CD14-positive monocyte (primary cell): ENCODE results near the gene TP53TG5. TPM values are rescaled to one million over a fixed set of nuclear protein-coding genes. Genes with fewer than 3 reads are reported as not detected.

ENCODE experiments used
- DNase-seq, 3 donors: peaks; one replicate each; pipeline ENCODE4 v3.0.0-alpha.2; 2011 to 2022
- H2AFZ ChIP-seq: 2 replicates; pipeline ENCODE4 v1.6.0; 2012; ENCODE audit warnings: mild to moderate bottlenecking, low read depth, low read length, inconsistent platforms; ENCODE audit not compliant: insufficient read depth, poor library complexity, severe bottlenecking
- H3K27ac ChIP-seq, 2 donors: 1 replicate in 1 of 2; 2 replicates in 1 of 2; pipeline ENCODE4 v1.5.1; 2012 to 2013; ENCODE audit warnings: low read length in 2 of 2, control low read depth in 1 of 2, inconsistent platforms in 1 of 2, low read depth in 1 of 2, mild to moderate bottlenecking in 1 of 2
- H3K27me3 ChIP-seq, 2 donors: one replicate each; pipeline versions ENCODE4 v1.6.0 to v1.6.1; 2011 to 2013; ENCODE audit warnings: low read length in 2 of 2; ENCODE audit not compliant: control insufficient read depth in 2 of 2, insufficient read depth in 2 of 2
- H3K36me3 ChIP-seq, 2 donors: replicated peaks in 1 of 2; 1 replicate in 1 of 2; 2 replicates in 1 of 2; pipeline versions ENCODE4 v1.5.1 to v1.6.1; 2012 to 2013; ENCODE audit warnings: low read length in 2 of 2, control low read depth in 1 of 2, inconsistent platforms in 1 of 2, mild to moderate bottlenecking in 1 of 2; ENCODE audit not compliant: insufficient read depth in 2 of 2, control insufficient read depth in 1 of 2
- H3K4me1 ChIP-seq, 2 donors: 1 replicate in 1 of 2; 2 replicates in 1 of 2; pipeline versions ENCODE4 v1.5.1 to v1.6.1; 2012 to 2013; ENCODE audit warnings: low read length in 2 of 2, control low read depth in 1 of 2, inconsistent platforms in 1 of 2, mild to moderate bottlenecking in 1 of 2, moderate library complexity in 1 of 2; ENCODE audit not compliant: insufficient read depth in 2 of 2, control insufficient read depth in 1 of 2
- H3K4me2 ChIP-seq: replicated peaks from 2 replicates; pipeline ENCODE3; 2012; ENCODE audit warnings: low read length, moderate library complexity, mild to moderate bottlenecking; ENCODE audit not compliant: poor library complexity, severe bottlenecking; ENCODE audit errors: extremely low read depth
- H3K4me3 ChIP-seq, 3 experiments: fragments of 200-600 bp in 1 of 3; sonication (generic) in 1 of 3; replicated peaks in 1 of 3; 1 replicate in 2 of 3; 2 replicates in 1 of 3; pipeline ENCODE4 v1.5.1; 2011 to 2013; ENCODE audit warnings: low read length in 3 of 3, mild to moderate bottlenecking in 3 of 3, control low read depth in 2 of 3, low read depth in 2 of 3, inconsistent platforms in 1 of 3, moderate library complexity in 1 of 3
- H3K79me2 ChIP-seq: 2 replicates; pipeline ENCODE4 v1.6.0; 2012; ENCODE audit warnings: mild to moderate bottlenecking, control low read depth, inconsistent platforms, low read length, moderate library complexity; ENCODE audit not compliant: insufficient read depth
- H3K9ac ChIP-seq: 2 replicates; pipeline ENCODE4 v1.6.0; 2017; ENCODE audit warnings: low read length, mild to moderate bottlenecking; ENCODE audit not compliant: insufficient read depth, poor library complexity, severe bottlenecking
- H3K9me3 ChIP-seq, 2 donors: replicated peaks in 1 of 2; 1 replicate in 1 of 2; 2 replicates in 1 of 2; pipeline versions ENCODE4 v1.5.1 to v1.6.1; 2012 to 2013; ENCODE audit warnings: low read length in 2 of 2, control low read depth in 1 of 2; ENCODE audit not compliant: control insufficient read depth in 1 of 2, insufficient read depth in 1 of 2
- H4K20me1 ChIP-seq: 2 replicates; pipeline ENCODE4 v1.6.0; 2012; ENCODE audit warnings: mild to moderate bottlenecking, low read length, control low read depth, moderate library complexity; ENCODE audit not compliant: insufficient read depth
- H3K27ac Mint-ChIP-seq, 7 donors: one replicate each; pipeline ENCODE4 v1.8.0; 2020; ENCODE audit warnings: mild to moderate bottlenecking in 7 of 7, mixed read lengths in 7 of 7, moderate library complexity in 6 of 7, inconsistent platforms in 2 of 7
- H3K27me3 Mint-ChIP-seq, 3 donors: one replicate each; pipeline ENCODE4 v1.8.0; 2021 to 2022; ENCODE audit warnings: low read depth in 3 of 3, mild to moderate bottlenecking in 3 of 3, mixed read lengths in 3 of 3, moderate library complexity in 3 of 3, inconsistent platforms in 1 of 3
- H3K36me3 Mint-ChIP-seq, 2 donors: one replicate each; pipeline ENCODE4 v1.8.0; 2020; ENCODE audit warnings: mixed read lengths in 2 of 2, inconsistent platforms in 1 of 2, mild to moderate bottlenecking in 1 of 2
- H3K4me1 Mint-ChIP-seq: one replicate; pipeline ENCODE4 v1.8.0; 2020; ENCODE audit warnings: mild to moderate bottlenecking, mixed read lengths
- H3K4me3 Mint-ChIP-seq, 2 donors: one replicate each; pipeline ENCODE4 v1.8.0; 2020; ENCODE audit warnings: mild to moderate bottlenecking in 2 of 2, mixed read lengths in 2 of 2, moderate library complexity in 1 of 2
- H3K9me3 Mint-ChIP-seq, 7 donors: one replicate each; pipeline ENCODE4 v1.8.0; 2020 to 2022; ENCODE audit warnings: mixed read lengths in 7 of 7, mild to moderate bottlenecking in 6 of 7, moderate library complexity in 6 of 7, inconsistent platforms in 2 of 7
- WGBS: methylation state at CpG from one replicate; pipeline ENCODE4 v1.1.5; 2013; ENCODE audit warnings: missing lambda C conversion rate; ENCODE audit not compliant: insufficient coverage; 5-methylcytosine and 5-hydroxymethylcytosine counted together
- intact Hi-C, 2 donors: fragments of 100-400 bp; cut with micrococcal nuclease; formaldehyde crosslinking; loops; one replicate each; pipeline versions ENCODE4 v1.15.0 to v1.15.1; 2023
- polyA plus RNA-seq, 3 donors: library from polyadenylated mRNA; depleted of rRNA in 1 of 3; unstranded in 2 of 3; stranded (reverse) in 1 of 3; fragments of 300-500 nt in 2 of 3; fragments of >200 nt in 1 of 3; fragmentation: Illumina TruSeq in 2 of 3; gene quantifications; 1 replicate in 2 of 3; 2 replicates in 1 of 3; pipeline ENCODE4 v1.2.3, GENCODE V29; 2012 to 2021
- TF ChIP-seq, protein P1 (sequence below): fragments of 200-600 bp; IDR thresholded peaks from one replicate; pipeline ENCODE4 v1.8.0; 2022; ENCODE audit warnings: antibody characterized with exemption, mild to moderate bottlenecking

The TP53TG5 gene
- polyA plus RNA-seq, 3 donors: 0.11 TPM; not detected in 2

DNA sequence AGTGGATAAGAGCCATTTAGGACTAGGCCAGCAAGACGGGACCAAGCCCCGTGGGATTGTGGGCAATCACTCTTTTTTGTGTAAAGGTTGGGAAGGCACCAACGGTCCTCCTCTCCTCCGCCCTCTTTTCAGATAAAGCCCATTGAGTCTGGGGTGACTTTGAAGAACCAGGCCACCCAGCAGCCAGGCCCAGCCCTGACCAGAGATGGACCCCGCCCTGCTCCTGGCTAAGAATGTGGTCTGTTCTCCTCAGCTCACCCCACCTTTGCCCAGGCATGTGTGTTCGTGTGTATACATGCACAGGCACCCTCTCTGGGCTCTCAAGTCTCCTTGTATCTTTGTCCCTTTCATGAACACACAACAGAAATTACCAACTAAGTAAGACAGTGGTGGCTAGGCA is 39.0 kb downstream of the TP53TG5 start:
- no peak overlapping the region for H3K4me3 Mint-ChIP-seq
- Histone ChIP-seq H3K27ac (no peak overlapping the region), H3K9me3 (no peaks in the 10 kb centered on the region), H3K9ac (no peak overlapping the region), H3K4me3 (no peak overlapping the region), H2AFZ (no peak overlapping the region), H3K4me2 (no peak overlapping the region), H4K20me1 (no peaks in the 10 kb centered on the region), H3K79me2 (no peaks in the 10 kb centered on the region), H3K27me3 (no peaks in the 10 kb centered on the region), H3K4me1 (peaks cover 7 to 11% of the 10 kb centered on the region in 2 donors), H3K36me3 (no peaks in the 10 kb centered on the region)
- peak overlapping the region in 1 of 7 donors; percentile 57 for H3K27ac Mint-ChIP-seq
- H3K9me3 Mint-ChIP-seq: peaks cover 0 to 2% (median 0%) of the 10 kb centered on the region in 7 donors
- H3K27me3 Mint-ChIP-seq: peaks cover 0 to under 1% (median 0%) of the 10 kb centered on the region in 3 donors
- WGBS: 98% methylated on average over 4 of the region's 6 CpGs
- H3K4me1 Mint-ChIP-seq: peaks cover 9% of the 10 kb centered on the region
- no peak for DNase-seq
- intact Hi-C loops: no loop called here
- TF ChIP-seq, protein P1, sequence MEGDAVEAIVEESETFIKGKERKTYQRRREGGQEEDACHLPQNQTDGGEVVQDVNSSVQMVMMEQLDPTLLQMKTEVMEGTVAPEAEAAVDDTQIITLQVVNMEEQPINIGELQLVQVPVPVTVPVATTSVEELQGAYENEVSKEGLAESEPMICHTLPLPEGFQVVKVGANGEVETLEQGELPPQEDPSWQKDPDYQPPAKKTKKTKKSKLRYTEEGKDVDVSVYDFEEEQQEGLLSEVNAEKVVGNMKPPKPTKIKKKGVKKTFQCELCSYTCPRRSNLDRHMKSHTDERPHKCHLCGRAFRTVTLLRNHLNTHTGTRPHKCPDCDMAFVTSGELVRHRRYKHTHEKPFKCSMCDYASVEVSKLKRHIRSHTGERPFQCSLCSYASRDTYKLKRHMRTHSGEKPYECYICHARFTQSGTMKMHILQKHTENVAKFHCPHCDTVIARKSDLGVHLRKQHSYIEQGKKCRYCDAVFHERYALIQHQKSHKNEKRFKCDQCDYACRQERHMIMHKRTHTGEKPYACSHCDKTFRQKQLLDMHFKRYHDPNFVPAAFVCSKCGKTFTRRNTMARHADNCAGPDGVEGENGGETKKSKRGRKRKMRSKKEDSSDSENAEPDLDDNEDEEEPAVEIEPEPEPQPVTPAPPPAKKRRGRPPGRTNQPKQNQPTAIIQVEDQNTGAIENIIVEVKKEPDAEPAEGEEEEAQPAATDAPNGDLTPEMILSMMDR: no peak
- peaks cover 6 to 12% of the 10 kb centered on the region in 2 donors for H3K36me3 Mint-ChIP-seq

DNA sequence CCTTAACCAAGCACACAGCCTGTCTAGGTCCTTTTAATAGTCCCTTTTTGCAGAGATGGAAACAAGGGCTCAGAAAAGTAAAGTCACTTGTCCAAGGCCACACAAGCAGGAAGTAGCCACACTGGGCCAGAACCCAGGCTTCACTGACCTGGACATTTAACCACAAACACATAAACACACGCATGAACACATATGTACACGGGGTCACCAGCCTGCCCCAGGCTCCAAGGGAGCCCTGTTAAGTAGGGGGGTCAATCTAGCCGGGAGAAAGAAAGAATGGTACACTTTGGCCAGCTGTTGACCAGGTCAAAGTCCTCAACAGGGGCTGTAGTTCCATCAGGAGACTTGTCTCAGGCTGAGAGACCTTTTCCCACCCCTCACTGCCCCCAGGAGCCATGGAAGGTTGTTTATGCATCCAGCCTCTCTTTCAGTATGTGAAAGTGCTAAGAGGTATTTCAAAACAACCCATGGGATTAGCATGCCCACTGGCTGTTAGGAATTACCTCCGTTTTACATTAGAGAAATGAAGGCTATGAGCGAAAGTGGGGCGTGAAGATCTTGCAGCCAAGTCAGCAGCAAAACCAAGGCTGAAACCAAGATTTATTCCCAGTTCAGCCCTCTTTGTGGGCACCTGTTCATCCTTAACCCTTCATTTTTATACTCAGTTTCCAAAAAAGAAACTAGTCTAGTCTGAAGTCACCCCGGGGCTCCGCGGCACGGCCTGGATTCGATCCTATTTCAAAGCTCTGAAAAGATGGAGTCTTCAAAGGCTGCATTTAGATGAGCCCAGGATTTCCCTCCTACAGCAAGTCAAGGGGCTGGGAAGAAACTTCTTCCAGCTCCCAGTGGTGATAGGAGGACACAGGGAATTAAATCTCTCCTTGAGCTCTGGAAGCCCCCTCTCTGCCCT is 39.7 kb downstream of the TP53TG5 start:
- H3K4me3 Mint-ChIP-seq: no peak overlapping the region
- no peaks in the 10 kb centered on the region for H3K27me3 ChIP-seq
- no peak overlapping the region for H2AFZ ChIP-seq
- H3K4me1 Mint-ChIP-seq: peaks cover 4% of the 10 kb centered on the region
- H3K9me3 Mint-ChIP-seq: peaks cover 0 to 2% (median 0%) of the 10 kb centered on the region in 7 donors
- over 99% methylated on average over 8 of the region's 11 CpGs for WGBS
- no peaks in the 10 kb centered on the region for H3K79me2 ChIP-seq
- H3K36me3 Mint-ChIP-seq: peaks cover 6 to 15% of the 10 kb centered on the region in 2 donors
- no peak overlapping the region for H3K4me2 ChIP-seq
- no peaks in the 10 kb centered on the region for H3K27me3 Mint-ChIP-seq
- H3K36me3 ChIP-seq: no peaks in the 10 kb centered on the region
- no peaks in the 10 kb centered on the region for H3K9me3 ChIP-seq
- H3K27ac Mint-ChIP-seq: peak overlapping the region in 1 of 7 donors; percentile 57
- H4K20me1 ChIP-seq: no peaks in the 10 kb centered on the region
- H3K4me1 ChIP-seq: peaks cover 0 to 4% of the 10 kb centered on the region in 2 donors
- H3K9ac ChIP-seq: no peak overlapping the region
- no peak for DNase-seq
- TF ChIP-seq, protein P1: no peak
- H3K27ac ChIP-seq: no peak overlapping the region
- intact Hi-C loops: no loop called here
- H3K4me3 ChIP-seq: no peak overlapping the region
